Ramos (cell line): ENCODE measurements around the gene ATAD3C.
"Not testable (repeated sequence)": the region's sequence is repeated elsewhere in the genome, so short reads cannot be mapped to it uniquely, and the experiment has no call there.

Source experiments
- in situ Hi-C: fragments of 300-500 bp; cut with MboI; formaldehyde crosslinking; loops from one replicate; pipeline ENCODE4 v1.14.3; 2022; ENCODE audit warnings: low sequenced_read_pairs; ENCODE audit not compliant: unreplicated experiment

Gene ATAD3C, protein sequence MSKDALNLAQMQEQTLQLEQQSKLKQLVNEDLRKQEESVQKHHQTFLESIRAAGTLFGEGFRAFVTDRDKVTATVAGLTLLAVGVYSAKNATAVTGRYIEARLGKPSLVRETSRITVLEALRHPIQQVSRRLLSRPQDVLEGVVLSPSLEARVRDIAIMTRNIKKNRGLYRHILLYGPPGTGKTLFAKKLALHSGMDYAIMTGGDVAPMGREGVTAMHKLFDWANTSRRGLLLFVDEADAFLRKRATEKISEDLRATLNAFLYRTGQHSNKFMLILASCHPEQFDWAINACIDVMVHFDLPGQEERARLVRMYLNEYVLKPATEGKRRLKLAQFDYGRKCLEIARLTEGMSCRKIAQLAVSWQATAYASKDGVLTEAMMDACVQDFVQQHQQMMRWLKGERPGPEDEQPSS

DNA sequence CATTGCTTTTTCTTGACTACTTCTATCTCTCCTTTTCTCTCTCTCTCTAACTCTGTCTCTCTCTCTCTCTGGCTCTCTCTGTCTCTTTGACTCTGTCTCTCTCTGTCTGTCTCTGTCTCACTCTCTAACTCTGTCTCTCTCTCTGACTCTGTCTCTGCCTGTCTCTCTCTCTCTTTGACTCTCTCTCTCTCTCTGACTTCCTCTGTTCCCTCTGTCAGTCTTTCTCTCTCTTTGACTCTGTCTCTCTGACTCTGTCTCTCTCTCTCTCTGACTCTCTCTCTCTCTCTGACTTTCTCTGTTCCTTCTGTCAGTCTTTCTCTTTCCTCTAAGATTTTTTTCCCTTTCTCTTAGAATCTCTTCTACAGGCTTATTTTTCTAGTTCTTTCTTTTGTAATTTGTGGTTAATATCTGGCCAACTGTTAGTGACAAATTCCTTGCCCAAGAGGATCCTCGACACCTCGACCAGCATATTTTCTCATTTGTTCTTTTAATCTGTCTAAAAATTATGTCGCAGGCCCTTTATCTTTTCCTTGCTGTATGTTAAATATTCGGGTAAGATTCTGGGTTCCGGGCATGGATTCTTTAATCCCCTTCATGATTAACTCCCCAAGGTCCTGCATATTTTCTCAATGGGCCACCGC is at the start of gene ATAD3C:
Gene ATAD3C, plus strand, starts transcription at position 591 of the 641 bp plus-strand sequence. CDS start 995 bp downstream, outside the sequence.
- in situ Hi-C loops = no loop called here

DNA sequence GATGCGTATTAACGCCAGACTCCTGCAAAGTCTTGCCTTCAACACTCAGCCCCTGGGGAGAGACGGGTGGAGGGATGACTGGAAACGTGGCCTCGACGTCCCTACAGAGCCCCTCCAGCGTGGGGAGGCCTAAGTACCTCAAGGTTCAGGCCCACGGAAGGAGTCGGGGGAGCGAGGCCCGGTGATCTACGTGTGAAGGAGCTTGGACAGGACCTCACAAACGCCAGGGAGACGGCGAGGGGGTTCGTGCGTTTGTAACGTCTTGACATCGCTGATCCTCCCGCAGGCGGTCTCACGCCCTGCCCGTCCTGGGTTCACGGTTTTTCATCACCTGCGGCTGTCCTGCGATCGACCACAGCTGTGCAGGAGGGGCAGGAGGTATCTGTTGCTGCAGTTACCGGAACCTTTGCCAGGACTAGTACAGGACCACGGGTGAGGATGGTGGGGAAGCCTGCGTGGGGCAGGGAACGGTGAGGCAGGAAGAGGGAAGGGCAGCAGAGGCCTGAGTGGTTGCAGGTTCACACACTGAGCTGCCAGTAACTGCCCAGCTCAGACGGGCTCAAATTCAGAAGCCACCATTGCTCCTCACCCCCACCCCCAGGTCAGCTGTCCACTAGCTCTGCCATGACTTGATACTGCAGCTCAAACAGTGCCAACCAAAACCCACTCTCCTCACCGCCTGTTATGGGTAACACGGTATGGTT is 49.5 kb upstream of the ATAD3C start:
- in situ Hi-C loops = no loop called here

DNA sequence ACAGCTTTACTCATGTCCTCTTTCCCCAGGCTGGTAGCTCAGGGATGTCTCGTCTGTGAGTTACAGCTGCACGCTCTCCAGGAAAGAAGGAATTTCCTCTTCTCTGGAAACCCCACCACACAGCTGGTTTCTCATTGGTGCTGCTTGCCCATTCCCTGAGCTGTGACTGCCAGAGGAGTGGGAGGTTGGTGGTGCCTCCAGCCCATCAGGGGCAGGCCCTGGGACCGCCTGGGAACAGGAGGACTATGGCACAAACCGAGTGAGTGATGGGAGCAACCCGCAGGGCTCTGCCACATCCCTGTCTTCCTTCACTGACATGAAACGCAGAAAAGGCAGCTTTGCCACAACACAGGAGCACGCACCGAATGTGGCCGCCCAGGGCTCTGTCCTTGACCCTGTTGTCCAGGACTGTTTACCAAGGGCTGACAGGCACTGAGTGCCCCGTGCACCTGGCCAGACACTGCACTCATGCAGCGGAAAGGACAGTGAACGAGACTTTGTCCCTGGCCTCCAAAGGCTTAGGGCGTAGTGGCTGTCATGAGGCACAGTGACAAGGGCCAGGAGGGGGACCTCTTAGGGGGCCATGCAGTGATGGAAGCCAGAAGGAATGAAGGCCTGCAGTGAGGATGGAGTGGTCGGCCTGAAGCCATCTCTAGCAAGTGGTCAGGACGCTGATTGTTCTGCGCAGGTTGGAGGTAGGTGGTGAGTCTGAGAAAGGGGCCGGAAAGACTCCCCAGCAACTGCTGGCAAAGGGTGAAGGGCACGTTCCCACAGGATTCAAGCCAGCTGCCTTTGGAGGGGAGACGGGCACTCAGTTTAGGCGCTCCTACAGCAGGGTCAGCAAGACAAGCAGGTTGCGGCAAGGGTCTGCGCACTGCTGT is 48.7 kb upstream of the ATAD3C start:
- in situ Hi-C loops = no loop called here

DNA sequence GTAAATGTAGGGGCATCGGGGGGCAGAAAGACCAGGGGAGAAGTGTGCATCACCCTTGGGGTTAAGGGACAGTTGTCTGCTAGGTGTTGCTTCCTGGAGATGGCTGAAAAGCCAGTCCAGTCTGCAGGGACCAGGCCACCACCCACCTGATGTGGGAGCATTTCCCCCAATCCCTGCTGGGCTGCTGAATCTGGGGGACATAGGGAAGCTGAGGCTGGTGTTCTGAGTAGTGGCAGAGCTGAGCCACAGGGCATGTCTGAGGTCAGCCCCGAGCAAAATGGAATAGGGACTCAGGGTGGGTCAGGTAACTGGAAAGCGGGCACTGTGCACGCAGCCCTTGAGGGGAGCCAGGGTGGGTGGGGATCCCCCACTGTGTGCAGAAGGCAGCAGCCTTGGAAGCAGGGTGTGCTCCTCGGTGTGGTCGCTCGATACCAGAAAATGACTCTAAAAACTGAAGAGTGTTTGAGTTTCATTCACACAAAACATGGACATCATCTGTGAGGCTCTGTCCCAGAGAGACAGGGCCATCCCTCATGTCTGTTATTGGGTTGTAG is 48.0 kb upstream of the ATAD3C start:
- in situ Hi-C loops = no loop called here

DNA sequence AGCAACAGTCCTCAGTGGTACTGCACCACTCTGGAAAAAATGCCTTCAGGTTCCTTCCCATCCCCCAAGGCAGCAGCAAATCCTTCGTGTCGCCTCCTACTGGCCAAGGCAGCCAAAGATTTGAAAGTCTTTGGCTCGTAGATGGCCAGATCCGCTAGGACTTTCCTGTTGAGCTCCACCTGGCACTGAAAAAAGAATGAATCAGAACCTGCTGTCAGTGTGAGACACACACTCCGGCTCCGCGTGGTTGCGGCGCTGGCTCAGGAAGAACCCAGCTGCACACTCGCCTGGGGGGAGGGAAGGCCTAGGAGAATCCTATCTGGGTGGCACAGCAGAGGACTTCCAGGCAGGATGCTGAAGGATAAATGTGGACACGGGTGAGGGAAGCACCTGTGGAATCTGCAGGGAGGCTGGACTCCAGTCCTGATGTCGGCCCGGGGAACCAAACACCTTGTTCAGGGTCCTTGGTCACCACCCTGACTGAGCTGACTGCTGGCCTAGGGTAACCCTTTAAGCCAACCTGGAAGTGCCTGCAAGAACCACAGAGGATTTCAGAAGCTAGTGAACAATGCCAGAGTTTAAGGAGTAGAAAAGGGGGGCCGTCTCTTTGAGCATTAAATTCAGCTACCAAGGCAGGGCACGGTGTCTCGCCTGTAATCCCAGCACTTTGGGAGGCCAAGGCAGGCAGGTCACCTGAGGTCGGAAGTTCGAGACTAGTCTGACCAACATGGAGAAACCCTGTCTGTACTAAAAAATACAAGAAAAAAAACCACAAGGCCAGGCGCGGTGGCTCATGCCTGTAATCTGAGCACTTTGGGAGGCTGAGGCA is 47.2 kb upstream of the ATAD3C start:
- in situ Hi-C loops = no loop called here

DNA sequence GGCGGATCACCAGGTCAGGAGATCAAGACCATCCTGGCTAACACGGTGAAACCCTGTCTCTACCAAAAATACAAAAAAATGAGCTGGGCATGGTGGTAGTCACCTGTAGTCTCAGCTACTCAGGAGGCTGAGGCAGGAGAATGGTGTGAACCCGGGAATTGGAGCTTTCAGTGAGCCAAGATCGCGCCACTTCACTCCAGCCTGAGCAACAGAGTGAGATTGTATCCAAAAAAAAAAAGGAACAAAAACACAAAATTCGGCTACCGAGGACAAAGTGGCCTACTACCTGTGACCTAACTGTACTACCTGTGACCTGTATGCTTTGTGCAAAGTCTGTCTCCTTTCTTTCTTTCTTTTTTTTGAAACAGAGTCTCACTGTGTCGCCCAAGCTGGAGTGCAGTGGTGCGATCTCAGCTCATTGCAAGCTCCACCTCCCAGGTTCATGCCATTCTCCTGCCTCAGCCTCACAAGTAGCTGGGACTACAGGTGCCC is 46.5 kb upstream of the ATAD3C start:
- in situ Hi-C loops = not testable (repeated sequence)

DNA sequence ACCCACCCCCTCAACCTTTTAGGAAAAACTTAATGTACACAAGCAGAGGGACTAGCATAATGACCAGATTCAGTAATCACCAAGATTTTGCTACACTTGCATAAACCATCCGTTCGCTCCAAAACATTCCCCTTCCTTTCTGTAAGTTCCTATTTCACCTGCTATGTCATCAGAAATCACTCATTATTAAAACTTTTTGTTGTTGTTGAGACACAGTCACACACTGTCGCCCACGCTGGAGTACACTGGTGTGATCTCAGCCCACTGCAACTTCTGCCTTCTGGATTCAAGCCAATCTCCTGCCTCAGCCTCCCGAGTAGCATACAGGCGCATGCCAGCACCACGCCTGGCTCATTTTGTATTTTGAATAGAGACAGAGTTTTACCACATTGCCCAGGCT is 45.8 kb upstream of the ATAD3C start:
- in situ Hi-C loops = no loop called here

DNA sequence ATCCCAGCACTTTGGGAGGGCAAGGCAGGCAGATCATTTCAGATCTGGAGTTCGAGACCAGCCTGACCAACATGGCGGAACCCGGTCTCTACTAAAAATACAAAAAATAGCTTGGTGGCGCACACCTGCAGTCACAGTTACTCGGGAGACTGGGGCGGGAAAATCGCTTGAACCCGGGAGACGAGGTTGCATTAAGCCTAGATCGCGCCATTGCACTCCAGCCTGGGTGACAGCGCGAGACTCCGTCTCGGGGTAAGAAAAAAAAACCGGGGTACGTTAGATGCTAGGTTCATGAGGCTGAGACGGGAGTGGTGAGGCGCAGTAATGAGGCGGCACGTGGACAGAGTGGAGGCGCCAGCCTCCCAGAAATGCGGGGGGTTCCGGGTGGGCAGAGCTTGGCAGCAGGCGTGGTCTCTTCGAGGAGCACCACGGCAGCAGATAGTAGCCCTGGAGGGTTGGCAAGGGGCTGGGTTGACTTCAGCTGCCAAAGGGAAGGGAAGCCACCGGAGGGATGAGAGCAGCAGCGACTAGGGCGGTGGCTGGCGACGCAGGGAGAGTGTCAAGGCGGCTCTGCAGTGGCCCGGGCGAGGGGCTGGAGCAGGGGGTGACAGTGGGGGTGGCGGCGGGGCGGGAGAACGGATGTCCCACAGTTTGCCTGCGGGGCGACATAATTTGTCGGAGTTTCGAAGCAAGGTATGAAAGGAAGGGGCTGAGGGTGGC is 43.2 kb upstream of the ATAD3C start:
- in situ Hi-C loops = no loop called here

DNA sequence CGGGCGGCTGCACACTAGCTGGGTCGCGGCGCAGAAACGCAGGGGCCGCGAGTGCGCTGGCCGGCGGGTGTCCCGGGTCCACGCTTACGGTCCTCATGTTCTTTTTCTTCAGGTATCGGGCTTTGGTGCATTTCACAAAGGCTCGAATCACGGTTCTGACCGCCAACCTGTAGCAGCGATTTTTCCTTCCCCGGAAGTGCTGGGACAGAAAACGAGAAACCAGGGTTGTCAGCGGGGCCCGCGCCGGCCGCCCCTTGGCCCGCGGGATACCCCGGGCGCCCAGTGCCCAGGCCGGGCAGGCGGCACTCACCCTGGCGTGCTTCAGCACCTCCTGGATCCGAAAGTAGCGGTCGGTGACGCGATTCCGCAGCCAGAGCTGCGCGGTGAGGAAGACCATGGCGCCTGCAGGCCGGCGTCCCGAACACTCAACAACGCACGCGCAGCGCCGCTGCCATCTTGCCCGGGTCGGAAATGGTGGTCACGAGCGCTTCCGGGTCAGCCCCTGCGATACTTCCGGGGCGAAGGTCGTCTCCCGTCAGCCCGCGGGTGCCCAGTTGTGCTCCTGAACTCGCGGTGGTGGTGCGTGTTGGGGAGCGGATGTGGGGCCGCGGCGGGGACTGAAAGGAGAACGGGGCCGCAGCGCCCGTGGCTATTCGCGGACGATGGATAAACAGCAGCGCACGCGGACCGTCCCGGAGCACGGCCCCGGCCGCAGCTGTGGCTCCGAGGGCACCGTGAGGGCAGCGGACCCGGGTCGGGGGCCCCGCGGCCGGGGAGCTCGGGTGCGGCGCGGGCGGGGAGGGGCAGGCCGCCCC is 42.5 kb upstream of the ATAD3C start, which contains the start of gene MRPL20:
Gene MRPL20, minus strand, starts transcription at position 473 of the 815 bp plus-strand sequence. Its CDS starts 76 bp downstream, at position 397.
- in situ Hi-C loops = no loop called here

DNA sequence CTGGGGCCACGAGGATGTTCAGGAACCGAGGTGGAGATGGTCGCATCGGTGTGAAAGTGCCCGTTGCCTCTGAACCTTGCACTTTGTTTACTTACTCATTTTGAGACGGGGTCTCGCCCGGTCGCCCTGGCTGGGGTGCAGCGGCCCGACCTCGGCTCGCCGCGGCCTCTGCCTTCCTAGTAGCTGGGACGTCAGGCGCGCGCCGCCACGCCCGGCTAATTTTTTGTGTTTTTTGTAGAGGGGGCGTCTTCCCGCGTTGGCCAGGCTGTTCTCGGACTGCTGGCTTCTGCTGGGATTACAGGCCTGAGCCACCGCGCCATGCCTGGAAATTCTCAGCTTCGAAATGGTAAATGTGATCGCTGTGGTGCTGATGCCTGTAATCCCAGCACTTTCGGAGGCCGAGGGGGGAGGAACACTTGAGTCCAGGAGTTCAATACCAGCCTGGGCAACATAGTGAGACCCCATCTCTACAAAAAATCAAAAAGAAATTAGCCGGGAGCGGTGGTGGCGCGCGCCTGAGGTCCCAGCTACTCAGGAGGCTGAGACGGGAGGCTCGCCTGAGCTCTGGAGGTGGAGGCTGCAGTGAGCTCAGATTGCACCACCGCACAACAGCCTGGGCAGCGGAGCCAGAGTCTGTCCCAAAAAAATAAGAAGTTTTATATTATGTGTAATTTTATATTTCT is 41.7 kb upstream of the ATAD3C start:
- in situ Hi-C loops = no loop called here

DNA sequence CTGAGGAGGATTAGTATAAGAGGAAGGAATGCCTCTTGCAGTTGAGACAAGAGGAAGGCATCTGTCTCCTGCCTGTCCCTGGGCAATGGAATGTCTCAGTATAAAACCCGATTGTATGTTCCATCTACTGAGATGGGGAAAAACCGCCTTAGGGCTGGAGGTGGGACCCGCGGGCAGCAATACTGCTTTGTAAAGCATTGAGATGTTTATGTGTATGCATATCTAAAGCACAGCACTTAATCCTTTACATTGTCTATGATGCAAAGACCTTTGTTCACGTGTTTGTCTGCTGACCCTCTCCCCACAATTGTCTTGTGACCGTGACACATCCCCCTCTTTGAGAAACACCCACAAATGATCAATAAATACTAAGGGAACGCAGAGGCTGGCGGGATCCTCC is 39.3 kb upstream of the ATAD3C start:
- in situ Hi-C loops = not testable (repeated sequence)

DNA sequence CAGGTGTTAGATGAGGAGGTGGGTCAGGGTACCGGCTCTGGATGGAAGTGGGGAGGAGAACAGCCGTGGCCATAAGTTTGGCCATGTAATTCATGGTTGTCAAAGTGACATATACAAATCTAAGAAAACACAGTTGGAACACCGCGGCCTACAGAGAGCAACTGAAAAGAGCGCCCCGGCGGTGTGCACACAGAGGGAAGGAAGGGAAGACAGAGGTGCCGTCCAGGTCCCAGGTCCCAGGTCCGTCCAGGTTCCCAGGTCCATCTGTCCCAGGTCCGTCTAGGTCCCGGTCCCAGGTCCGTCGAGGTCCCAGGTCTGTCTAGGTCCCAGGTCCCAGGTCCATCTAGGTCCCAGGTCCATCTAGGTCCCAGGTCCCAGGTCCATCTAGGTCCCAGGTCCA is 37.9 kb upstream of the ATAD3C start:
- in situ Hi-C loops = no loop called here

DNA sequence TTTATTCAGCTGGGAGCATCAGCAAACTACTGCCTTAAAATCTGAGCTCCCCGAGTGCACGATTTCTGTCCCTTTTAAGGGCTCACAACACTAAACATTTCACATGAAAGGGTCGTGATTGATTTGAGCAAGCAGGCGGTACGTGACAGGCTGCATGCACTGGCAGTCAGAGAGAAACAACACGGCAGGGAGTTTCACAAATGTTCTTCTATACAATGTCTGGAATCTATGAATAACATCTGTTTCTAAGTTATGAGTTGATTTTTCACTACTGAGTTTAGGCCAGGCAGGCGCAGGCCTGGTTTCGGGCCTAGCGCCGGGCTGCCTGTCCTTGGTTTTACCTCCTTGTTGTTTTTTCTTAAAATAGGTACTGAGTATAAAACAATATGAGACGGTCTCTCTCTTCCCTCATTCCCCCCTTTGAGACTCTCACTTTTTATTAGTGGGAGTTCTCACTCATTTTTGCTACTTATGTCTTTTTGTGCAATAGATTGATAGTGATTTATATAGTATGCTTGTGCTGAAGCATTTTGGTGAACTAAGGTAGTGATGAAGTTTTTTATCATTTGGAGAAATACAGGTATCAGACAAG is 37.1 kb upstream of the ATAD3C start:
- in situ Hi-C loops = not testable (repeated sequence)

DNA sequence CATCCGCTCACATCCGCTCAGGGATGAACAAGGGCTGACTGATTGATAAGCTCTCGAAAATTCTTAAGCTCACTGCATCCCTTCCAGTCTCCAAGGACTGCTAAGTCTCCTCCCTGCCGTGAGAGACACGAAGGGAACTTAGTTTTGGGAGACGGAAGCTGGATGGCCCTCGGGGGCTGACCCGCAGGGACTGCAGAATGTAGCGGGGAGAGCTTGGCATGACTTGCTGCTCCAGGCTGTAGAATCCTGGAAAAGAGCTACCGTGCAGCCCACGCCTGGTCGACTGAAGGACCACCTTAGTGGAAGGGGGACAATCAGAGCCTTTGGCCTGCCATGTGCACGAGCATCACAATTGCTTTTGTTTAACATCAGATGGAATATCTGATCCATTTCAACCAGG is 33.7 kb upstream of the ATAD3C start:
- in situ Hi-C loops = no loop called here

DNA sequence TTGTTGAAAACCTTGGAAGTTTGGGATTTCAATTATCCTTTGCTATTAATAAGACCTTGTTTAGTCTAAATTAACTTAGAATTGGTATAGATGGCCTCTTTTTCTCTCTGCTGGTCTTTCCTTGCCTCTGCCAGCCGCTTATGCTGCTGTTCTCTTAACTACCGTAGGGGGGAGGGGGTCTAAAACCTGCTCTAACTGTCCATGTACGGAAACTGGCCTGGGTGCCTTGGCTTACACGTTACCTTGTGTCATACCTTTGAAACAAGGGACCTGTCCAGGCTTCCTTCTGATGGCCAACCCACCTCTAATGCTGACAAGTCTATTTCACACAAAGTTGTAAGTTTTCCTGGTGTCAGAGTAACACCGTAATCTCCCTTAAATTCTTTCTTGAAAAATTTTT is 32.1 kb upstream of the ATAD3C start:
- in situ Hi-C loops = not testable (repeated sequence)

DNA sequence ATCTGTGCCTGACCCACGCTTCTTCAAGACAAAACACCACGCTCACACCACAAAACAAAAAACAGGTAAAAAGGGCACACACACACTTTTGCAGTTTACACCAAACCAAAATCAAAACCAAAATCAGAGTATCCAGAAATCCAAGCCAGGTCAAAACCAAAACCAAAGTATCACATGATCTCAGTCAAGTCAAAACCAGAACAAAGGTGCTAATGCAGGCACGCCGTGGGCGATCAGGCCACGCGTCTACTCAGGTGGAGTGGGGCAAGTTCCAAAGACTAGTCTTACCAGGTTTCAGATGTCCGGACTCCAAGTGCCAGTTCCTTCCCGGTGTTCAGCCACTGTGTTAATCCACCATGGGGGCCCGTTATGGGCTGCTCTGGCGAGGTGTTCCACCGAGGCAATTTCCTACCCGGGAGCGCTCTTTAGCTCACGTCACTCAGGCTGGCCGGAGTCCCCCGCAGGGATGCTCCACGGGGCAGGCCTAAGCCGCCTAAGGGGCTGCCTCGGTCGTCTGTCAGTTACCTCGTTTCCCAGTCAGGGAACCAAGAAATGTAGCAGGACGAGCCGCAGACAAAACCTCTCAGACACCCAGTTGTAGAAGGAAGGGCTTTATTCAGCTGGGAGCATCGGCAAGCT is 31.5 kb upstream of the ATAD3C start:
- in situ Hi-C loops = not testable (repeated sequence)
